COLO668 (cell line): Measurements from ENCODE around the gene RNU2-1.
"Not testable (repeated sequence)": the region's sequence is repeated elsewhere in the genome, so short reads cannot be mapped to it uniquely, and the experiment has no call there.

ENCODE experiments used
- DNase-seq: peaks from one replicate; lab custom pipeline; 2025; ENCODE audit not compliant: unreplicated experiment; lab: John Stamatoyannopoulos, UW

The RNU2-1 gene

GRCh38 chr17:43216762-43217613 lies 16.8 kb downstream of the RNU2-1 start:
- DNase-seq, result no peak

- no peak for DNase-seq
Measured at GRCh38 chr17:43216369-43216761, 17.4 kb downstream of the RNU2-1 start.

DNA sequence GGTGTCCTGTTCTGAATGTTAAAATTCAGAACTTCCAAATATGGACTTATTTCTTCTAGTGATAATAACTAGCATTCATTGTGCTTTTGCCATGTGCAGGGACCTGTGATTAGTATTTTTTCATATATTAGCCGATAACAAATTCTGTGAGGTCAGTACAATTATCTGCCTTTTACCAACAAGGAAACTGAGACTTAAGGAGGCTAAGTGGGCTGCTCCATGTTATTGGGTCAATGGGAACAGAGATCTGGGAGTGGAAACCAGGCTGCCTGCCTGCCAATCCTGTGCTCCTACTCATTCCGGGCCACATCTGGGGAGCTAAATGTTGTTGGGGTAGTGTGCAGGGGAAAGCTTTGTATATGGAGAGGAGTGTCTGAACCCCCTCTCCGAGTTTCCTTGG lies 18.4 kb downstream of the RNU2-1 start:
- no peak for DNase-seq

- DNase-seq, result no peak
Measured at GRCh38 chr17:43213545-43213944, 20.2 kb downstream of the RNU2-1 start.

DNA sequence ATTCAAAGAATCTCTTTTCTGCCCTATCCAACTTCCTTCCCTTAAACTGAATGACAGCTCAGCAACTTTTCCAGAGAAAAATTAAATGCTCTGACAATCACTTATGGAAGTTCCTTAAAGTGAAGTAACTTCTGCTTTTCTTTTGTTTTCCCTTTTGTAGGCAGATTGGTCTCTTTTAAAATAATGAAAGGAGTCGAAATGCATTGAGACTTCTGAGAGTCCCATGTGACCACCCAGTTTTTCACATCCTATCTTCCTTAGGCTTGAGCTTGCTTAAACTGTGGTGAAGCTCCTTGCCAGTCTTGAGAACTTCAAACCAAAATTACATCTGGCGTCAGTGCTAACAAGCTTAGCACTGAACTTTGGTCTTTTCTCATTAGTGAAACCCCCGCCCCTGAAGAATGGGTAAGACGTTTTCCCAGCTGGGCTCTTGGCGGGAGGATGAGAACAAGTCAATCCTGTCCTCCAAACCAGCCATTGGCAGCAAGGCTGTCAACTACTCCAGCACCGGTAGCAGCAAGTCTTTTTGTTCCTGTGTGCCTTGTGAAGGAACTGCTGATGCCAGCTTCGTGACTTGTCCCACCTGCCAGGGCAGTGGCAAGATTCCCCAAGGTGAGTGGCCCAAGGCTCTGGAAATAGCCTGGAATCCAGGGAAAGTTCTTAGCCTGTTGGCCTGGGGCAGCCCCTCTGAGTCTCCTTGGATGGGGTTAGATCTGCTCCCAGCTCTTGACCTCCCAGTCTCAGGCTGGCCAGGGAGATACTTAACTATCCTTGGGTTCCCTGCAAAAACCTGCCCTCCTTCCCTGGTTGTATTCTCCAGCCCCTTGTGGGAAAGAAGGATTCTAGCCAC lies 20.9 kb downstream of the RNU2-1 start:
- DNase-seq, result no peak

DNA sequence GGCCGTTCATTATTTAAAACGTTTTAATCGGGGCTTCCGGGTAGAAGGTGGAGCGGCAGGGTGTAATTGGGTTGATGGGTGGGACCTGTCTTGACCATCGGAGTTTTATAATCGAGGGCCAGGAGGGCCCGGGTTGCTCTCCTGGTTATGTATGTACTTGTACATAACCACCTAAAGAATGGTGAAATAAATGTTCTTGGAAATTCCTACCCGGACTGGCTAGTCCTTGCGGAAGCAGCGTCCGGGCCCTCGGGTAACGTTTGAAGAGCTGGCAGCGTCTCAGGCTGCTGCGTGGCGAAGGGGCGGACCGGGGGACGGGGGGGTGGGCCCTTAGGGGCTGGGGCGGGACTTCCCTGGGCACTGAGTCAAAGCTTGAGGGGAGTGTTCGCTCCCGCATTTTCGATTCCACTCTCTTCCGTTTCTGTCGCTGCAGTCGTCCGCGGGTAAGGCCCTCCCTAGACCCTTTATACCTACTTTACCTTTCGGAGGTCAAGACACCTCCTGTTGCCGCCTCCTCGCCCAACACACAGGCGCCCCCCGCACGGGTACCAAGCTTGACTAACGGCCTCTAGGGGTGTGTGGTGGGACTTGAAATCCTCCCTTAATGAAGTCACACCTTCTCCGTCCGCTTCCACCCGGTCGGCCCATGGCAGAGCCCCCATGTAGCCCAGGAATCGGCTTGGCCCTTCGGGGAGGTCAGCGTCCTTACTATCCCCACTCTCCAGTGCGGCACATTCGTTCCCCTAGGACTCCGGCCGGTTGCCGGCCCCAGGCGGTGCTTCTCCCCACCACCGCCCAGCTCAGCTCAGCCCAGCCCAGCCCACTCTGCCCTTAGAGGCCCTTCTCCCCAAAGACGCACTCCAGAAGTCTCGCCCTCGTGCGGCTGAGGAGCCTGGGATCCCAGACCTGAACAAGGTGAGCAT lies 22.0 kb downstream of the RNU2-1 start, which contains the start of gene TMEM106A:
Gene TMEM106A (plus strand): TSS at position 396 of the 923 bp plus-strand sequence. CDS start 1,167 bp downstream, outside the sequence.
- no peak for DNase-seq

DNA sequence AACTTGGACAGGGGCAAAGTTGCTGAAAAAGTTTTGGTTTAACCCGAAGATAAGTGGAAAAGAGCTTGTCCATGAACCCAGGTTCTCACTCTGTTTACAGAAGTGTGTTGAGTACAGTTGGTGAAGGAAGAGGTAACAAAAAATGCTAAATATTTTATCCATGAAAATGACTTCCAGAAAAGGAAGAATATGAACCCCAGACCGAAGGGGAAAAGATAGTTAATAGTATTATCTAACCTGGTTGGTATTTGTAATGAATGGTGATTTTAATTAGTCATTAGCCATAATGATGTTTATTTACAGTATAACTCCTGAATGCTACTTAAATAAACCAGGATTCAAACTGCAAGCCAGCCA lies 22.7 kb downstream of the RNU2-1 start:
- DNase-seq, result no peak

DNA sequence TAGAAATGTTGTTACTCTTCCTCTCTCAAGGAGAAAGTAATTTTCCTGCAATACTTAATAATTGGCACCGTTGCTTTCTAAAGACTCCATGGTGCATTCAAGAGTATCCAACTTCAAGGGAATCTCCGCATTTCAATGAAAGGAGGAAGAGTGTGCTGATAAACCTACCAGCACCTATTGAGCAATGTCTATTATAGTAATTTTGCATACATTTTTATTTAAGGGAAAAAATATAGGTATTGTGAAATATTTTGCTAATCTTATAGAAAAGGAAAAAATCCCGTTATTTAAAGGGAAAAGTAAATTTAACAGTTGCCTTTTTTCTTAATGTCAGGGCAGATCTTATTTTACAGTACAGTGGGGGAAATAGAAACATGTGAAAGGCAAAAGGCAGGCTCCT lies 23.2 kb downstream of the RNU2-1 start:
- no peak for DNase-seq

DNA sequence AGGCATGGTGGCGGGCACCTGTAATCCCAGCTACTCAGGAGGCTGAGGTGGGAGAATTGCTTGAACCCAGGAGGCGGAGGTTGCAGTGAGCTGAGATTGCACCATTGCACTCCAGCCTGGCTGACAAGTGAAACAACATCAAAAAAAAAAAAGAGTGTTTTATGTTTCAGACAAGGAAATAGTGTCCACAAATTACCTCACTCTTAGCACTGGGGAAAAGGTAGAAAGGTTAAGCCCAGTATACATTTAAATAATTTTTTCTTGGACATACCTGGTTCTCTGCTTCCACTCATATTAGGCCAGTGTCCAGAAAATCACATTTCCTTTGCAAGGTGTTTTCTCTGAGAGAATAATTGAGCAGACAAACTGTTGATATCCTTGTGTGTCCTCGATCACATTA lies 30.8 kb downstream of the RNU2-1 start:
- not testable (repeated sequence) for DNase-seq

DNA sequence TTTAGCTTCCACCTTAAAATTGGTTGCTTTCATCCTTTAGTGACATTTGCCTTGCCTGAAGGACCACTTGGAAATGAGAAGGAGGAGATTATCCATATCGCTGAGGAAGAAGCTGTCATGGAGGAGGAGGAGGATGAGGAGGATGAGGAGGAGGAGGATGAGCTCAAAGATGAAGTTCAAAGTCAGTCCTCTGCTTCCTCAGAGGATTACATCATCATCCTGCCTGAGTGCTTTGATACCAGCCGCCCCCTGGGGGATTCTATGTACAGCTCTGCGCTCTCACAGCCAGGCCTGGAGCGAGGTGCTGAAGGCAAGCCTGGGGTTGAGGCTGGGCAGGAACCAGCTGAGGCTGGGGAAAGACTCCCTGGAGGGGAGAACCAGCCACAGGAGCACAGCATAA lies 33.6 kb downstream of the RNU2-1 start:
- DNase-seq, result no peak

DNA sequence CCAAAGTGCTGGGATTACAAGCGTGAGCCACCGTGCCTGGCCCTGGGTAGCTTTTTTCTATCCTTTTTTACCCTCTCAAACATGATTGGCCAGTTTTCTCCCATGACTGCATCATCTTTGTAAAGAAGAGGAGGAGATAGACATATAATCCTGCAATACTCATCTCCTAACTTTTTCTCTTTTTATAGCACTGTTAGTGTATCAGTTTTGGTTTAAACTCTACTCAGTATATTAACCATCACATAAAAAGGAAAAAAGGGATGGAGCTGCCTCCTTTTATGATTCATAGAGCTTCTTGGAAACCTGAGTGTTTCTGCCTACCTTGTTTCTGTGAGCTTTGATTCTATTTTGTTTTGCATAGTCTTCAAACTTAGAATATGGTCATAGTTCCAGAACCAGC lies 34.1 kb downstream of the RNU2-1 start:
- DNase-seq, result no peak

DNA sequence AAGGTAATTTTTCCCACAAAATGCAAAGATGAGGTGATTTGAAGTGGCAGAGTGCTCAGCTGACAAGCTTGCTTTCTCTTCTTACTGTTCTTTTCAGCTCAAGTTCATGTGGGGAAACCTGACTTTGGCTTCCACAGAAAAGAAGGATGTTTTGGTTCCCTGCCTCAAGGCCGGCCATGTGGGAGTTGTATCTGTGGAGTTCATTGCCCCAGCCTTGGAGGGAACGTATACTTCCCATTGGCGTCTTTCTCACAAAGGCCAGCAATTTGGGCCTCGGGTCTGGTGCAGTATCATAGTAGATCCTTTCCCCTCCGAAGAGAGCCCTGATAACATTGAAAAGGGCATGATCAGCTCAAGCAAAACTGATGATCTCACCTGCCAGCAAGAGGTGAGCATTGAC lies 40.5 kb downstream of the RNU2-1 start:
- DNase-seq, result no peak

GRCh38 chr17:43186656-43187055 lies 47.1 kb downstream of the RNU2-1 start:
- not testable (repeated sequence) for DNase-seq

- DNase-seq, result no peak
Measured at GRCh38 chr17:43183921-43184320, 49.9 kb downstream of the RNU2-1 start.
